ENCODE data around the gene TOE1.

Gene TOE1

GRCh38 chr1:45348609-45348965 is 8.6 kb downstream of the TOE1 start:
- H2AFZ ChIP-seq (ENCODE audit: low read length), result no peak overlapping the region
- H3K79me2 ChIP-seq (ENCODE audit: insufficient read depth, low read length), result no peaks in the 10 kb centered on the region
- no peak overlapping the region for H3K4me2 ChIP-seq (ENCODE audit: low read length)
- no peaks in the 10 kb centered on the region for H3K9me3 ChIP-seq (ENCODE audit: low read length)
- H3K27me3 ChIP-seq (ENCODE audit: insufficient read depth, low read length), result no peaks in the 10 kb centered on the region
- H3K36me3 ChIP-seq (ENCODE audit: insufficient read depth, low read length), result peaks cover 23% of the 10 kb centered on the region
- no peaks in the 10 kb centered on the region for H3K4me1 ChIP-seq (ENCODE audit: insufficient read depth, low read length, severe bottlenecking)
- no peaks in the 10 kb centered on the region for H3F3A ChIP-seq (ENCODE audit: insufficient read depth, low read length)
- no peak overlapping the region for H3K9ac ChIP-seq (ENCODE audit: low read length)
- no peaks in the 10 kb centered on the region for H4K20me1 ChIP-seq (ENCODE audit: insufficient read depth, low read length)
- TF ChIP-seq EZH2 (IDR thresholded peaks at IDR 0.05; ENCODE audit: borderline replicate concordance, low read length) (no peak), CTCF (IDR thresholded peaks at IDR 0.05; ENCODE audit: low read length) (no peak)
- no peak overlapping the region for H3K27ac ChIP-seq (ENCODE audit: low read depth, low read length, poor library complexity, severe bottlenecking)
- no peak overlapping the region for H3K4me3 ChIP-seq (ENCODE audit: low read depth, low read length, poor library complexity, severe bottlenecking)
- no peaks in the 10 kb centered on the region for H3K9me2 ChIP-seq (ENCODE audit: low read depth, low read length)

GRCh38 chr1:45348966-45349677 is 9.2 kb downstream of the TOE1 start:
- H3K27me3 ChIP-seq (ENCODE audit: insufficient read depth, low read length), result no peaks in the 10 kb centered on the region
- no peaks in the 10 kb centered on the region for H3K9me3 ChIP-seq (ENCODE audit: low read length)
- no peaks in the 10 kb centered on the region for H3K79me2 ChIP-seq (ENCODE audit: insufficient read depth, low read length)
- H3K27ac ChIP-seq (ENCODE audit: low read depth, low read length, poor library complexity, severe bottlenecking), result no peak overlapping the region
- H3K4me1 ChIP-seq (ENCODE audit: insufficient read depth, low read length, severe bottlenecking), result no peaks in the 10 kb centered on the region
- H3K36me3 ChIP-seq (ENCODE audit: insufficient read depth, low read length), result peaks cover 18% of the 10 kb centered on the region
- H2AFZ ChIP-seq (ENCODE audit: low read length), result no peak overlapping the region
- no peak overlapping the region for H3K4me3 ChIP-seq (ENCODE audit: low read depth, low read length, poor library complexity, severe bottlenecking)
- no peaks in the 10 kb centered on the region for H3F3A ChIP-seq (ENCODE audit: insufficient read depth, low read length)
- no peak overlapping the region for H3K9ac ChIP-seq (ENCODE audit: low read length)
- H3K4me2 ChIP-seq (ENCODE audit: low read length), result no peak overlapping the region
- no peaks in the 10 kb centered on the region for H4K20me1 ChIP-seq (ENCODE audit: insufficient read depth, low read length)
- TF ChIP-seq EZH2 (IDR thresholded peaks at IDR 0.05; ENCODE audit: borderline replicate concordance, low read length) (no peak), CTCF (IDR thresholded peaks at IDR 0.05; ENCODE audit: low read length) (no peak)
- no peaks in the 10 kb centered on the region for H3K9me2 ChIP-seq (ENCODE audit: low read depth, low read length)

DNA sequence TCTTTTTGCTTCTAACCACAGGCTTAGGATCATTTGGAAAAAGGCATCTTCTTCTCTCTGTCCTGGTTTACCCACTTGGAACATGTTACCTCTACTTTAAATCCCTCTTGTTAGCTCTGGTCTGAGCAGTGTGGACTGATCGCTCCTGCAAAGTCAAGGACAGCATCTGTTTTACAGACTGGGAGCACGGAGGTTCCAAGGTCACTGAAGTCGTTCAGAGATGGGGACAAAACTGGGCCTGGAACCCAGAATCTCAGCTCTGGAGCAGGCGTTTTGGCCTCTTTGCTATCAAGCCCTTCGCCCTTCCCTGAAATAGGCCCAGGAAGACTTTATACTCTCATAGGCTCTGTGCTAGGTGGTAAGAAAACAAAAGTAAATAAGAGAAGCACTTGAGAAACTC is 11.5 kb downstream of the TOE1 start:
- Histone ChIP-seq H3K9ac (ENCODE audit: low read length) (no peak overlapping the region), H3K4me2 (ENCODE audit: low read length) (no peak overlapping the region), H3K9me3 (ENCODE audit: low read length) (no peaks in the 10 kb centered on the region), H3K4me1 (ENCODE audit: insufficient read depth, low read length, severe bottlenecking) (peaks cover 11% of the 10 kb centered on the region), H3K9me2 (ENCODE audit: low read depth, low read length) (no peaks in the 10 kb centered on the region), H4K20me1 (ENCODE audit: insufficient read depth, low read length) (no peaks in the 10 kb centered on the region), H3F3A (ENCODE audit: insufficient read depth, low read length) (no peaks in the 10 kb centered on the region), H3K27ac (ENCODE audit: low read depth, low read length, poor library complexity, severe bottlenecking) (no peak overlapping the region), H3K36me3 (ENCODE audit: insufficient read depth, low read length) (no peaks in the 10 kb centered on the region), H2AFZ (ENCODE audit: low read length) (no peak overlapping the region), H3K27me3 (ENCODE audit: insufficient read depth, low read length) (no peaks in the 10 kb centered on the region), H3K4me3 (ENCODE audit: low read depth, low read length, poor library complexity, severe bottlenecking) (no peak overlapping the region), H3K79me2 (ENCODE audit: insufficient read depth, low read length) (no peaks in the 10 kb centered on the region)
- TF ChIP-seq CTCF (IDR thresholded peaks at IDR 0.05; ENCODE audit: low read length) (no peak), EZH2 (IDR thresholded peaks at IDR 0.05; ENCODE audit: borderline replicate concordance, low read length) (no peak)

Measured in OCI-LY1 (cell line).